GM19193 (cell line): ENCODE data around the gene SLC22A13.

Source experiments
- POLR2A ChIP-seq: IDR thresholded peaks from 4 replicates; pipeline ENCODE4 v1.6.1; 2011; ENCODE audit not compliant: insufficient read depth, insufficient read length; ENCODE audit errors: extremely low read depth

Gene SLC22A13

GRCh38 chr3:38314764-38315487 lies 49.3 kb downstream of the SLC22A13 start:
- no peak for TF ChIP-seq POLR2A

- TF ChIP-seq POLR2A, result no peak
Observed at GRCh38 chr3:38315488-38316230, 50.0 kb downstream of the SLC22A13 start.

GRCh38 chr3:38316356-38317191 lies 51.0 kb downstream of the SLC22A13 start:
- TF ChIP-seq POLR2A, result no peak

- no peak for TF ChIP-seq POLR2A
Observed at GRCh38 chr3:38317192-38317759, 51.7 kb downstream of the SLC22A13 start.

- TF ChIP-seq POLR2A, result no peak
Observed at GRCh38 chr3:38318766-38319671, 53.4 kb downstream of the SLC22A13 start.

- TF ChIP-seq POLR2A, result no peak
Observed at GRCh38 chr3:38323060-38323459, 57.4 kb downstream of the SLC22A13 start.

GRCh38 chr3:38325256-38325655 lies 59.6 kb downstream of the SLC22A13 start:
- no peak for TF ChIP-seq POLR2A

- TF ChIP-seq POLR2A, result no peak
Observed at GRCh38 chr3:38327335-38328009, 61.9 kb downstream of the SLC22A13 start.
